T-helper 2 cell treated with Interferon-gamma antibody and Interleukin-4, amounts not matched to agents 100 ng/mL and 5 ng/mL, for 36 hours (primary cell): ENCODE data around the gene ARHGAP8. TPM values are rescaled to one million over a fixed set of nuclear protein-coding genes. Genes with fewer than 3 reads are reported as not detected.

ENCODE experiments used
- intact Hi-C: fragments of 100-400 bp; cut with micrococcal nuclease; formaldehyde crosslinking; loops from one replicate; pipeline ENCODE4 v1.15.1; 2023
- total RNA-seq: library from RNA; stranded (reverse); gene quantifications from 2 replicates; pipeline ENCODE4 v1.2.3, GENCODE V29; 2022

Gene ARHGAP8
- total RNA-seq, 1 donor from 2014 or later: 0.52 TPM

DNA sequence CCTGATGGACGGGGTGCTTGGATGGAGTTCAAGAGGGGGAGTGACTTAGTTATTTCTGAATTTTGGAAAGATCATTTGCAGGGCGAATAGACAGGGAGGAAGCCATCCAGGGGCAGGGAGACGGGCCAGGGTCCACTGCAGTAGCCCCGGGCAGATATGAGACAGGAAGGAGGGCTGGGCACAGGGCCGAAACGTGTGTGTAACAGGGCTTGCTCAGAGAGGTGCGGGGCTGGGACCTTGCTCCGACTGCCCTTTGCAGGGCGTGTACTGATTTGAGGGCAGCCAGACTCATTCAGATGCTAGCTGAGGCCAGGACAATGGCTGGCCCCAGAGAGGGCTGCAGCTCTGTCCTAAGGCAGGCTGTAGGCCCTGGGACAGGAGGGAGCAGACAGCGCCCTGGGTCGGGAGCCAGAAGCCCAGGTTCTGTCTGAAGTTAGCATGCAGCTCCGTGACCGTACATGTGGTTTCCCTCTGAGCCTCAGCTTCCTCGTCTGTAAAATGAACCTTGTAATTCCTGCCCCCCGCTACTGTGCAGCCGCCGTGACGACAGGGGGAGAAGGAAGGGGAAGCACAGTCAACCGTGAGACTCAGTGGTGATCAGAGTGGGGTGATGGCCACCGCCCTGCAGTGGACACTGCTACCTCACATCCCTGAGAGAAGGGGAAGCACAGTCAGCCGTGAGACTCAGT is 154.0 kb downstream of the ARHGAP8 start:
- intact Hi-C loops: no loop called here

DNA sequence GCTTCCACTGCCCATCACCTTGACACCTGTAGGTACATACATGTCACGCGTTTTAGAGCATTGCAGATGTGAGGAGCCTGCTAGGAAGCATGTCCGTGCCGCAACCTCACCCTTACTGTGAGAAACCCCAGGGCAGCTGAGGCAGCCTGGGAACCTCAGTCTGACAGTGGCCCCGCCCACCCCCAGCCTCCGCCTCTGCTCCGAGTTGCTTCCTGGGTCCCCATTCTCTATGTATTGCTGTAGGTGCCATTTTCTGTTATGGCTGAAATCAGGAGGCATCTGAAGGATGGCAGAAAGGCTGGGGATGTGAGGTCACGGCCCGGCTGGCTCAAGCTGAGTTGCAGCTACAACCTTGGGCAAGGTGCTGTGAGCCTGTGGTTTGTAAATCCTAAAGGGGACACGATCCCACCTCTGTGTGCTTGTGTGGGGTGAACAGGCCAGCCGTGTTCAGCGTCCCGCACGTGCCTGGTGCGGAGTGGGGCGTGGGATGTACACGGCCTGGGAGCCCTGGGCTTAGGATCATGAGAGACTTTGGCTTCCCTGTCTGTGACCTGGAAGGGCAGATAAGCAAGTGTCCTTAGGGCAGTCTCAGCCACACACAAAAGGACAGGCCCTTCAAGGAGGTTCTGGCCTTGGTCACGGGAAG is 154.7 kb downstream of the ARHGAP8 start:
- intact Hi-C loops: no loop called here

DNA sequence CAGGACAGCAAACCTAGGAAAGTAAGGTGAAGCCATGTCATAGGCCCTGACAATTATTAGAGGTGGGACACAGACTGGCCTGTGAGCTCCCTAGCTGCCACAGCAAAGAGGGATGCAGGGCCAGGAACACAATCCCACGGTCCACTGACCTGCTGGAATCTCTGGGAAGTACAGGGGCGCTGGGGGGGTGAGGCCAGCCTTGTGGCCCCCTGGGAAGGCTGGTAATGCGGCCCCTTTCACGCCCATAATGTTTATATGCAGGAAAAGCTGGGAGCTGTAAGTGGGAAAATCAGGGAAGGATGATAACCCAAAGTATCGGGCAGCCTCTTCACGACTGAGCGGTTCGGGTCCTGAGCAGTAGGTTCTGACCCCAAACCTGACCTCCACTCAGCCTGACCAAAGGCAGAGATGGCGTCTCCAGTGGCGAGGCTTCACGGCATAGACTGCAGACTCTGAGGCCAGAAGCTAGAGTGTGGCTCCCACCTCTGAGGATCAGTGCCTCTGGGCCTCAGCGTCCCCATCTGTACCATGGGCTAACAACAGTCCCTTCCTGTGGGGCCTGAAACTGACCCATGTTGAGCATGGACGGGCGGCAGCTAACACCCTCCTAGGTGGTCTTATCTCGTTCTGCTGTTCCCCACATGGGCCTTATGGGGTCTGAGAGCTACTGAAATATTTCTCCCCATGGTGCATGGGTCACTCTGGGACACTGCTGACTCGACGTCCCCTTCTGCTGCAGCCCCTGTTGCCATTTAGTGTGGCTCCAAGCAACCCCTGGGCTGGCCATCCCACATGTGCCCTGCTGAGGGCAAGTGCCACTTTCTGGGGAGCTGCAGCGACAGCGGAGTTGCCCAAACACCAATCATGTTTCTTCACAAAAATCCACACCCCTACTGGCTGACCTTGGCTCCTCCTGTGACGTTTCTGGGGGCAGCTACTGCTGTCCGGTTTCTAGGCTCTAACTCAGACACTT is 155.7 kb downstream of the ARHGAP8 start:
- intact Hi-C loops: no loop called here

DNA sequence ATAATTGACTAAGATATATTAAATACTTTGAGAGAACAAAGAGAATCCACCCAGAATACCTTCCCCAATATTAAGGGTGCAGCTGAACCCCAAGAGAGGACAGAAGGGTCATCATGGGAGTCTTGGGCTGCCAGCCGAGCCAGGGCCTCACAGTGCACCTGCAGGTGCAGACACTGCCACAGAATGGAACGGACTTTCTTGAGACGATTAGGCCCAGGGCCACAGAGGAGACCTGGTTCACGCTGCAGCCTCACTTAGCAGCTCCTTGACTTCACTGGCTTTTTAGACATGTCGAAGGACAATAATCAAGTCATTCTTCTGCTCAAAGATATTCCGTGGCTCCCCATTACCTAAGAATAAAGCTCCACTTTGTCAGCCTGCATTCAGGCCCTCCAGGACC is 156.9 kb downstream of the ARHGAP8 start:
- intact Hi-C loops: no loop called here

Other genes starting within 250 kb of the ARHGAP8 start
- gene PRR5, start 50.4 kb upstream of the ARHGAP8 start, total RNA-seq: 24.8 and 24.9 TPM in 2 replicates